OCI-LY1 (cell line): ENCODE measurements around the gene DOCK10.

Experiments used
- H2AFZ ChIP-seq: fragments of 200-600 bp; sonication (generic), shearing (Covaris generic); 2 replicates; pipeline ENCODE4 v1.6.0; 2014; ENCODE audit warnings: antibody characterized with exemption, mild to moderate bottlenecking, low read length
- H3F3A ChIP-seq: fragments of 200-600 bp; sonication (generic), shearing (Covaris generic); 2 replicates; pipeline ENCODE4 v1.6.0; 2014; ENCODE audit warnings: mild to moderate bottlenecking, antibody characterized with exemption, low read length, moderate library complexity; ENCODE audit not compliant: insufficient read depth
- H3K27ac ChIP-seq: fragments of 200-600 bp; sonication (generic); 2 replicates; pipeline ENCODE4 v1.5.1; 2014; ENCODE audit warnings: low read length, mixed run types, mild to moderate bottlenecking, low read depth; ENCODE audit not compliant: poor library complexity, severe bottlenecking
- H3K27me3 ChIP-seq: fragments of 200-600 bp; sonication (generic); 2 replicates; pipeline ENCODE4 v1.6.0; 2014; ENCODE audit warnings: antibody characterized with exemption, mild to moderate bottlenecking, low read length, moderate library complexity; ENCODE audit not compliant: insufficient read depth
- H3K36me3 ChIP-seq: fragments of 200-600 bp; sonication (generic); 2 replicates; pipeline ENCODE4 v1.6.1; 2014; ENCODE audit warnings: mild to moderate bottlenecking, antibody characterized with exemption, low read length, moderate library complexity, mixed read lengths; ENCODE audit not compliant: insufficient read depth
- H3K4me1 ChIP-seq: fragments of 200-600 bp; sonication (generic); 2 replicates; pipeline ENCODE4 v1.5.1; 2014; ENCODE audit warnings: mild to moderate bottlenecking, low read length, moderate library complexity; ENCODE audit not compliant: insufficient read depth, severe bottlenecking
- H3K4me2 ChIP-seq: fragments of 200-600 bp; sonication (generic), shearing (Covaris generic); 2 replicates; pipeline ENCODE4 v1.6.1; 2014; ENCODE audit warnings: low read length
- H3K4me3 ChIP-seq: fragments of 200-600 bp; sonication (generic); 2 replicates; pipeline ENCODE4 v1.5.1; 2014; ENCODE audit warnings: low read length, low read depth, mild to moderate bottlenecking, mixed read lengths; ENCODE audit not compliant: poor library complexity, severe bottlenecking
- H3K79me2 ChIP-seq: fragments of 200-600 bp; shearing (Covaris generic); 2 replicates; pipeline ENCODE4 v1.6.1; 2016; ENCODE audit warnings: mixed run types, low read length, mixed read lengths; ENCODE audit not compliant: insufficient read depth
- H3K9ac ChIP-seq: fragments of 200-600 bp; sonication (generic), shearing (Covaris generic); 2 replicates; pipeline ENCODE4 v1.6.1; 2014; ENCODE audit warnings: mild to moderate bottlenecking, low read length, mixed read lengths
- H3K9me2 ChIP-seq: fragments of 200-600 bp; sonication (generic), shearing (Covaris generic); 2 replicates; pipeline ENCODE4 v1.6.1; 2014; ENCODE audit warnings: low read depth, mild to moderate bottlenecking, low read length, mixed read lengths
- H3K9me3 ChIP-seq: fragments of 200-600 bp; shearing (Covaris generic); 2 replicates; pipeline ENCODE4 v1.6.1; 2014; ENCODE audit warnings: low read length, mixed read lengths
- H4K20me1 ChIP-seq: fragments of 200-600 bp; sonication (generic), shearing (Covaris generic); 2 replicates; pipeline ENCODE4 v1.6.0; 2016; ENCODE audit warnings: mild to moderate bottlenecking, low read length; ENCODE audit not compliant: insufficient read depth
- EZH2 ChIP-seq: fragments of 200-600 bp; sonication (generic), shearing (Covaris generic); IDR thresholded peaks from 2 replicates; pipeline ENCODE4 v1.8.0; 2017; ENCODE audit warnings: borderline replicate concordance, mixed run types, mild to moderate bottlenecking, antibody characterized with exemption, low read length, moderate library complexity, mixed read lengths
- TF ChIP-seq, protein P1 (sequence below): fragments of 200-600 bp; sonication (generic), shearing (Covaris generic); IDR thresholded peaks from 2 replicates; pipeline ENCODE4 v1.5.1; 2017; ENCODE audit warnings: mild to moderate bottlenecking, antibody characterized with exemption, low read length, moderate library complexity, mixed read lengths

DOCK10 gene

GRCh38 chr2:224843141-224843540 is 199.1 kb downstream of the DOCK10 start:
- H3K4me3 ChIP-seq: no peak overlapping the region
- H3K36me3 ChIP-seq: peaks cover 4% of the 10 kb centered on the region; the same call in 1 of the 2 replicates
- H3K27me3 ChIP-seq: no peaks in the 10 kb centered on the region
- H2AFZ ChIP-seq: no peak overlapping the region
- H3F3A ChIP-seq: no peaks in the 10 kb centered on the region
- H4K20me1 ChIP-seq: no peaks in the 10 kb centered on the region
- H3K4me2 ChIP-seq: no peak overlapping the region
- H3K79me2 ChIP-seq: no peaks in the 10 kb centered on the region
- H3K9ac ChIP-seq: no peak overlapping the region
- H3K9me2 ChIP-seq: no peaks in the 10 kb centered on the region
- no peak overlapping the region for H3K27ac ChIP-seq
- no peaks in the 10 kb centered on the region for H3K4me1 ChIP-seq
- no peaks in the 10 kb centered on the region for H3K9me3 ChIP-seq
- TF ChIP-seq EZH2: no peak
- TF ChIP-seq, protein P1, sequence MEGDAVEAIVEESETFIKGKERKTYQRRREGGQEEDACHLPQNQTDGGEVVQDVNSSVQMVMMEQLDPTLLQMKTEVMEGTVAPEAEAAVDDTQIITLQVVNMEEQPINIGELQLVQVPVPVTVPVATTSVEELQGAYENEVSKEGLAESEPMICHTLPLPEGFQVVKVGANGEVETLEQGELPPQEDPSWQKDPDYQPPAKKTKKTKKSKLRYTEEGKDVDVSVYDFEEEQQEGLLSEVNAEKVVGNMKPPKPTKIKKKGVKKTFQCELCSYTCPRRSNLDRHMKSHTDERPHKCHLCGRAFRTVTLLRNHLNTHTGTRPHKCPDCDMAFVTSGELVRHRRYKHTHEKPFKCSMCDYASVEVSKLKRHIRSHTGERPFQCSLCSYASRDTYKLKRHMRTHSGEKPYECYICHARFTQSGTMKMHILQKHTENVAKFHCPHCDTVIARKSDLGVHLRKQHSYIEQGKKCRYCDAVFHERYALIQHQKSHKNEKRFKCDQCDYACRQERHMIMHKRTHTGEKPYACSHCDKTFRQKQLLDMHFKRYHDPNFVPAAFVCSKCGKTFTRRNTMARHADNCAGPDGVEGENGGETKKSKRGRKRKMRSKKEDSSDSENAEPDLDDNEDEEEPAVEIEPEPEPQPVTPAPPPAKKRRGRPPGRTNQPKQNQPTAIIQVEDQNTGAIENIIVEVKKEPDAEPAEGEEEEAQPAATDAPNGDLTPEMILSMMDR: no peak

DNA sequence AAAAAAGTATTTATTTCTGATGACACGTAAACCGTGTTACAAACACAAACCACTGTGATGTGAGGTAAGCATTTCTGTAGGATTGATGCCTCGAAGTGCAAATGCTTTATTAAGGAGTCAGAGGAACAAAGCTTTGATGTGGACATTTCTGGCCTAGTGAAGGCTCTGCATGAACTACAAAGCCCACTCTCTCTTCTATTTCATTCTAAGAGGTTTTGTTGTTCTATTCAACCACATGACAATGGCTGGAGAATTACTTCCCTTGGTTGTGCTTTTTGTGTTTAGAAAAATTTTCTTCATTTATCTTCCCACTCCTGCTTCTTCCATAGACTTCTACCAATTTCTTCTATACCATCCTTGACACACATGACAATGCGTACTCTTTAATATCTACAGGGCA is 200.4 kb downstream of the DOCK10 start:
- Histone ChIP-seq H2AFZ (no peak overlapping the region), H3K36me3 (peaks cover 4% of the 10 kb centered on the region; the same call in 1 of the 2 replicates), H3K9ac (no peak overlapping the region), H3K27ac (no peak overlapping the region), H3K4me1 (no peaks in the 10 kb centered on the region), H3K4me2 (no peak overlapping the region), H3K9me3 (no peaks in the 10 kb centered on the region), H3F3A (no peaks in the 10 kb centered on the region), H3K27me3 (no peaks in the 10 kb centered on the region), H4K20me1 (no peaks in the 10 kb centered on the region), H3K79me2 (no peaks in the 10 kb centered on the region), H3K4me3 (no peak overlapping the region), H3K9me2 (no peaks in the 10 kb centered on the region)
- TF ChIP-seq EZH2: no peak
- TF ChIP-seq, protein P1: no peak

GRCh38 chr2:224838335-224838734 is 203.9 kb downstream of the DOCK10 start:
- TF ChIP-seq, protein P1: no peak
- TF ChIP-seq EZH2: no peak
- no peak overlapping the region for H2AFZ ChIP-seq
- H3K36me3 ChIP-seq: peaks cover 4% of the 10 kb centered on the region; the same call in 1 of the 2 replicates
- H3K9ac ChIP-seq: no peak overlapping the region
- H3K27ac ChIP-seq: no peak overlapping the region
- H3K9me2 ChIP-seq: no peaks in the 10 kb centered on the region
- no peaks in the 10 kb centered on the region for H3K27me3 ChIP-seq
- H3K4me1 ChIP-seq: no peaks in the 10 kb centered on the region
- H3K4me2 ChIP-seq: no peak overlapping the region
- H3K79me2 ChIP-seq: no peaks in the 10 kb centered on the region
- no peaks in the 10 kb centered on the region for H3F3A ChIP-seq
- H3K4me3 ChIP-seq: no peak overlapping the region
- H4K20me1 ChIP-seq: no peaks in the 10 kb centered on the region
- H3K9me3 ChIP-seq: no peaks in the 10 kb centered on the region
